Nephron progenitor cell (in vitro differentiated cells): ENCODE data around the gene MAP4.

Experiments
- DNase-seq: peaks from one replicate; pipeline ENCODE4 v3.0.0; 2021
- H3K27ac Mint-ChIP-seq: 2 replicates; pipeline ENCODE4 v1.8.0; 2021; ENCODE audit warnings: mild to moderate bottlenecking, moderate library complexity, mixed read lengths
- H3K27me3 Mint-ChIP-seq: 2 replicates; pipeline ENCODE4 v1.8.0; 2021; ENCODE audit warnings: mild to moderate bottlenecking, low read depth, mixed read lengths; ENCODE audit not compliant: poor library complexity
- H3K36me3 Mint-ChIP-seq: 2 replicates; pipeline ENCODE4 v1.8.0; 2021; ENCODE audit warnings: low read depth, mixed read lengths
- H3K4me1 Mint-ChIP-seq: 2 replicates; pipeline ENCODE4 v1.8.0; 2021; ENCODE audit warnings: mixed read lengths
- H3K4me3 Mint-ChIP-seq: 2 replicates; pipeline ENCODE4 v1.8.0; 2021; ENCODE audit warnings: mild to moderate bottlenecking, moderate library complexity, mixed read lengths
- H3K9me3 Mint-ChIP-seq: 2 replicates; pipeline ENCODE4 v1.8.0; 2021; ENCODE audit warnings: mild to moderate bottlenecking, moderate library complexity, mixed read lengths
- CTCF ChIP-seq: fragments of 200-600 bp; sonication (generic); IDR thresholded peaks from 2 replicates; pipeline ENCODE4 v1.5.0; 2021; ENCODE audit warnings: antibody characterized with exemption

Gene MAP4

GRCh38 chr3:48034000-48034516, 17.8 kb upstream of the MAP4 start:
- Mint-ChIP-seq H3K4me3 (no peak overlapping the region), H3K9me3 (no peaks in the 10 kb centered on the region), H3K36me3 (peaks cover 14% of the 10 kb centered on the region), H3K4me1 (peaks cover 4% of the 10 kb centered on the region), H3K27me3 (no peaks in the 10 kb centered on the region), H3K27ac (peak overlapping the region; percentile 40)
- no peak for TF ChIP-seq CTCF
- no peak for DNase-seq

- TF ChIP-seq CTCF = no peak
Measured at GRCh38 chr3:48030188-48030587, 14.0 kb upstream of the MAP4 start.

GRCh38 chr3:48026951-48027908, 11.0 kb upstream of the MAP4 start:
- peaks cover 34% of the 10 kb centered on the region for H3K4me1 Mint-ChIP-seq
- no peak for TF ChIP-seq CTCF
- no peak overlapping the region for H3K4me3 Mint-ChIP-seq
- H3K27ac Mint-ChIP-seq = peak overlapping the region; percentile 87
- no peak for DNase-seq
- H3K9me3 Mint-ChIP-seq = no peaks in the 10 kb centered on the region
- peaks cover 10% of the 10 kb centered on the region for H3K36me3 Mint-ChIP-seq
- H3K27me3 Mint-ChIP-seq = no peaks in the 10 kb centered on the region

More at GRCh38 chr3:48030188-48030587, 14.0 kb upstream of the MAP4 start:
- Mint-ChIP-seq H3K4me3 (no peak overlapping the region), H3K36me3 (peaks cover 14% of the 10 kb centered on the region), H3K27ac (no peak overlapping the region), H3K9me3 (no peaks in the 10 kb centered on the region), H3K4me1 (peaks cover 21% of the 10 kb centered on the region), H3K27me3 (no peaks in the 10 kb centered on the region)
- DNase-seq = no peak

GRCh38 chr3:48026098-48026497, 9.9 kb upstream of the MAP4 start:
- no peaks in the 10 kb centered on the region for H3K9me3 Mint-ChIP-seq
- no peak overlapping the region for H3K4me3 Mint-ChIP-seq
- H3K27ac Mint-ChIP-seq = peak overlapping the region; percentile 2

GRCh38 chr3:48024401-48024800, 8.2 kb upstream of the MAP4 start:
- Mint-ChIP-seq H3K27me3 (no peaks in the 10 kb centered on the region), H3K4me1 (peaks cover 39% of the 10 kb centered on the region), H3K4me3 (no peak overlapping the region), H3K27ac (no peak overlapping the region), H3K36me3 (peaks cover 18% of the 10 kb centered on the region), H3K9me3 (no peaks in the 10 kb centered on the region)
- DNase-seq = no peak
- TF ChIP-seq CTCF = no peak

More at GRCh38 chr3:48026098-48026497, 9.9 kb upstream of the MAP4 start:
- DNase-seq = no peak
- Mint-ChIP-seq H3K4me1 (peaks cover 39% of the 10 kb centered on the region), H3K36me3 (peaks cover 10% of the 10 kb centered on the region), H3K27me3 (no peaks in the 10 kb centered on the region)
- no peak for TF ChIP-seq CTCF
